Measurements from ENCODE around the gene PRDM16.

- TF ChIP-seq SUZ12 (IDR thresholded peaks at IDR 0.05; ENCODE audit: extremely low read depth, insufficient read depth, insufficient read length) (no peak), YY1 (IDR thresholded peaks at IDR 0.05; ENCODE audit: insufficient read depth, insufficient read length) (no peak)
Observed at GRCh38 chr1:3365523-3366125, 296.6 kb downstream of the PRDM16 start.
